Measurements from ENCODE around the gene NAT8L. TPM values are rescaled to one million over a fixed set of nuclear protein-coding genes. Genes with fewer than 3 reads are reported as not detected.
A peak's percentile ranks its signal among the peaks of the same experiment; 100 is the strongest.

Gene NAT8L
- total and polyA plus RNA-seq, 7 donors = 0.72 to 7.2 (median 3.4) TPM

DNA sequence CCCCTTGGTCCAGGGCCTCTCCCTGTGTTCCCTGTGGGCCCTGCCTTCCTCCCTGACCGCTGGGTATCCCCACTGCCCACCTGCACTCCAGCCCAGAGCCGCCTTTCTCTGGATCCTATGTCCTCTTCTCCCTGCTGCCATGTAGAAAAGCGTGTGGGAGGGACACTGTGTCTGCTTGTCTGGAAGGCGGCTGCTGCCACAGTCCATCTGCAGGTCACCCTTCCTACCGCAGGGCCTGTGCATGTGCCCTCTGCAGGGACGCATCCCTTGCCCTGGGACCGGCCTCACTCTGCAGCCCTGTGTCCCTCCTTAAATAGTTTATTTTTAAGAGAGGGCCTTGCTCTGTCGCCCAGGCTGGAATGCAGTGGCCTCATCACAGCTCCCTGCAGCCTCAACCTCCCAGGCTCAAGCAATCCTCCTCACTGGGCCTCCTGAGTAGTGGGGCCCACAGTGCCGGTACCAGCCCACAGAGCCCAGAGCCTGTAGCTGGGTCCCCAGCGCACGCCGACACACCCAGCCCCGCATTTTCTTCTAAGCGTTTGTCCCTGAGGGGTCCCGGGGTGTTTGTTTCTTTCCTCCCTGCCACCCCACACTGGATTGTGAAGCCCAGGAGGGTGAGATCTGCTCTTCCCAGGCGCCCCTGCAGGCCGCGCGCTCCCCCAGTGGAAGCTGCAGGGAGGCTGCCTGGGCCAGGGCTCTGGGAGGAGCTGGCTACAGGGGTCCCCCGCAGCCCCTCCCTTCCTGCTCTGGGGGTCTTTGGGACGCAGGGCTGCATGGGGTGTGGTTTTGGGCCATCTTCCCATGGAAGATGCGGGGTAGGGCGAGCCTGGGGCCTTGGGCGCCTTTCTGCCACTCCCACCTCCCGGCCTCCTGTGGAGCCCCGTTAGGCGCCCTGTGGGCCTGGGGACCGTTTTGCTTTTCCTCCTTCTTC, 12.8 kb upstream of the NAT8L start:
- Histone ChIP-seq H3K36me3 (ENCODE audit: insufficient read depth in 1 of 2, low read depth in 1 of 2) (no peaks in the 10 kb centered on the region), H3K27ac (peak overlapping the region; percentile 50), H3K27me3 (ENCODE audit: insufficient read depth in 3 of 3, low read length in 2 of 3) (peaks cover 0 to 22% (median 11%) of the 10 kb centered on the region in 3 donors), H3K9me3 (no peaks in the 10 kb centered on the region), H3K4me3 (no peak overlapping the region), H3K4me1 (peaks cover 7% of the 10 kb centered on the region)
- TF ChIP-seq CTCF (IDR thresholded peaks at IDR 0.05) = no peak
- WGBS, 3 donors = 69 to 78% (median 70%) methylated on average over 23 to 27 of the region's 28 CpGs
- DNase-seq (no peak), ATAC-seq (peak in 2 of 4 donors; percentile 11 to 30)
- intact Hi-C loops (cut with DNase I) = no loop called here

GRCh38 chr4:2047031-2047660, 12.0 kb upstream of the NAT8L start:
- Histone ChIP-seq H3K36me3 (ENCODE audit: insufficient read depth in 1 of 2, low read depth in 1 of 2) (no peaks in the 10 kb centered on the region), H3K4me3 (no peak overlapping the region), H3K4me1 (peaks cover 5% of the 10 kb centered on the region), H3K27ac (no peak overlapping the region), H3K27me3 (ENCODE audit: insufficient read depth in 3 of 3, low read length in 2 of 3) (peaks cover 0 to 14% (median 10%) of the 10 kb centered on the region in 3 donors), H3K9me3 (no peaks in the 10 kb centered on the region)
- TF ChIP-seq CTCF (IDR thresholded peaks at IDR 0.05) = no peak
- no peak for DNase-seq
- WGBS, 3 donors = 42 to 52% (median 49%) methylated on average over 47 to 57 of the region's 57 CpGs
- ATAC-seq = no peak
- intact Hi-C loops (cut with DNase I) = no loop called here

GRCh38 chr4:2047781-2048581, 11.1 kb upstream of the NAT8L start:
- ATAC-seq = no peak
- TF ChIP-seq CTCF (IDR thresholded peaks at IDR 0.05) = no peak
- Histone ChIP-seq H3K27ac (no peak overlapping the region), H3K9me3 (no peaks in the 10 kb centered on the region), H3K4me3 (no peak overlapping the region), H3K4me1 (peaks cover 5% of the 10 kb centered on the region), H3K27me3 (ENCODE audit: insufficient read depth in 3 of 3, low read length in 2 of 3) (peaks cover 0 to 6% (median 5%) of the 10 kb centered on the region in 3 donors), H3K36me3 (ENCODE audit: insufficient read depth in 1 of 2, low read depth in 1 of 2) (no peaks in the 10 kb centered on the region)
- 87 to 91% (median 88%) methylated on average over 25 of the region's 25 CpGs for WGBS, 3 donors
- intact Hi-C loops (cut with DNase I) = no loop called here
- no peak for DNase-seq

DNA sequence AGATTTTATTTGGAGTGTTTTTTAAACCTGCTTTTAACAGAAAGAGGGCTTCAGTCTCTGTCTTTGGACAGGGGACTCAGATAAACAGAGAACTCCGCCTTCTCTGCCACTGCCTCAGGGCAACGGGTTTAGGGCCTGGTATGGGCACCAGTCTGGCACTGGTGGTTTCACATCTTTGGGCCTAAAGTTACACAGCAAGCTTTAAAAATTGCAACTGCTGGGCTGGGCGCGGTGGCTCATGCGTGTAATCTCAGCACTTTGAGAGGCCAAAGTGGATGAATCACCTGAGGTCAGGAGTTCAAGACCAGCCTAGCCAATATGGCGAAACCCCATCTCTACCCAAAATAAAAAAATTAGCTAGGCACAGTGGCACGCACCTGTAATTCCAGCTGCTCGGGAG, 10.3 kb upstream of the NAT8L start:
- Histone ChIP-seq H3K27me3 (ENCODE audit: insufficient read depth in 3 of 3, low read length in 2 of 3) (peaks cover 0 to 4% (median 0%) of the 10 kb centered on the region in 3 donors), H3K36me3 (ENCODE audit: insufficient read depth in 1 of 2, low read depth in 1 of 2) (no peaks in the 10 kb centered on the region), H3K9me3 (no peaks in the 10 kb centered on the region), H3K27ac (no peak overlapping the region), H3K4me3 (no peak overlapping the region), H3K4me1 (peaks cover 5% of the 10 kb centered on the region)
- TF ChIP-seq CTCF (IDR thresholded peaks at IDR 0.05) = no peak
- ATAC-seq = peak in 1 of 4 donors; percentile 22
- WGBS, 3 donors = 83 to 90% (median 83%) methylated on average over 8 of the region's 8 CpGs
- intact Hi-C loops (cut with DNase I) = no loop called here
- no peak for DNase-seq
